ENCODE measurements around the gene DTNBP1.

Gene DTNBP1

GRCh38 chr6:15479761-15480160 lies 183.1 kb downstream of the DTNBP1 start:
- DNase-seq (ENCODE audit: low read depth): no peak

GRCh38 chr6:15477746-15478145 lies 185.1 kb downstream of the DTNBP1 start:
- no peak for DNase-seq (ENCODE audit: low read depth)

GRCh38 chr6:15476631-15477380 lies 186.0 kb downstream of the DTNBP1 start:
- DNase-seq (ENCODE audit: low read depth): no peak

- DNase-seq (ENCODE audit: low read depth): no peak
Observed at GRCh38 chr6:15475872-15476271, 187.0 kb downstream of the DTNBP1 start.

GRCh38 chr6:15475261-15475660 lies 187.6 kb downstream of the DTNBP1 start:
- DNase-seq (ENCODE audit: low read depth): no peak

- no peak for DNase-seq (ENCODE audit: low read depth)
Observed at GRCh38 chr6:15474196-15474595, 188.6 kb downstream of the DTNBP1 start.

GRCh38 chr6:15473741-15474161 lies 189.1 kb downstream of the DTNBP1 start:
- no peak for DNase-seq (ENCODE audit: low read depth)

- DNase-seq (ENCODE audit: low read depth): no peak
Observed at GRCh38 chr6:15473174-15473573, 189.7 kb downstream of the DTNBP1 start.

Data from stimulated activated CD8-positive, alpha-beta memory T cell treated with anti-CD3 and anti-CD28 coated beads, Interleukin-15, amount 100 ng/mL, for 1 hour (primary cell).